Gastrocnemius medialis (tissue), 4 donors: ENCODE results near the gene UGCG. TPM values are rescaled to one million over a fixed set of nuclear protein-coding genes. Genes with fewer than 3 reads are reported as not detected.

ENCODE experiments used
- ATAC-seq, 2 donors: fragments of 150-250 bp; one replicate each; pipeline ENCODE4 v1.9.1; 2016
- DNase-seq, 2 donors: peaks; one replicate each; pipeline ENCODE4 v3.0.0-alpha.2; 2019
- H3K27ac ChIP-seq, 4 donors: fragments of 200-600 bp; sonication (generic); 1 replicate in 1 of 4; 2 replicates in 3 of 4; pipeline ENCODE4 v1.5.1; 2016 to 2018; ENCODE audit warnings: mild to moderate bottlenecking in 2 of 4, moderate library complexity in 1 of 4
- H3K27me3 ChIP-seq, 3 donors: fragments of 200-600 bp; sonication (generic) in 2 of 3; 1 replicate in 1 of 3; 2 replicates in 2 of 3; pipeline versions ENCODE4 v1.5.1 to v1.6.0; 2016 to 2019; ENCODE audit warnings: mild to moderate bottlenecking in 1 of 3, moderate library complexity in 1 of 3
- H3K36me3 ChIP-seq, 2 donors: fragments of 200-600 bp; sonication (generic) in 1 of 2; one replicate each; pipeline ENCODE4 v1.5.1; 2017 to 2018
- H3K4me1 ChIP-seq, 2 donors: fragments of 200-600 bp; sonication (generic) in 1 of 2; one replicate each; pipeline ENCODE4 v1.5.1; 2016 to 2017; ENCODE audit warnings: mild to moderate bottlenecking in 2 of 2
- H3K4me3 ChIP-seq, 4 donors: fragments of 200-600 bp; sonication (generic) in 3 of 4; 1 replicate in 1 of 4; 2 replicates in 3 of 4; pipeline ENCODE4 v1.5.1; 2016 to 2019; ENCODE audit warnings: mild to moderate bottlenecking in 2 of 4
- H3K9me3 ChIP-seq, 3 donors: fragments of 200-600 bp; sonication (generic) in 2 of 3; 1 replicate in 1 of 3; 2 replicates in 2 of 3; pipeline ENCODE4 v1.5.1; 2016 to 2019
- CTCF ChIP-seq, 5 experiments: fragments of 450-650 bp in 3 of 5; fragments of 200-600 bp in 2 of 5; sonication (generic) in 2 of 5; IDR thresholded peaks in 4 of 5; conservative IDR thresholded peaks in 1 of 5; 1 replicate in 4 of 5; 2 replicates in 1 of 5; pipeline ENCODE4 v1.5.1; 2016 to 2019; ENCODE audit warnings: antibody characterized with exemption in 5 of 5, mild to moderate bottlenecking in 3 of 5, moderate library complexity in 3 of 5
- POLR2A ChIP-seq, 2 donors: fragments of 450-650 bp; IDR thresholded peaks; one replicate each; pipeline ENCODE4 v1.6.1; 2017; ENCODE audit warnings: antibody characterized with exemption in 2 of 2, mild to moderate bottlenecking in 2 of 2, moderate library complexity in 2 of 2
- in situ Hi-C, 4 donors: fragments of 200-750 bp; cut with MboI; loops; one replicate each; pipeline versions ENCODE4 v1.15.0 to v1.8.0; 2017; ENCODE audit warnings: low sequenced_read_pairs in 4 of 4
- intact Hi-C: fragments of 100-400 bp; cut with DNase I; formaldehyde crosslinking; loops from one replicate; pipeline ENCODE4 v1.15.1; 2023; ENCODE audit warnings: low total_unique reads
- total RNA-seq, 4 donors: library from RNA; depleted of rRNA; stranded (reverse); fragments of >200 nt; gene quantifications; one replicate each; pipeline versions ENCODE4 v1.1.0 to v1.2.3, GENCODE V29; 2016

Gene UGCG
- total RNA-seq, 4 donors from 2014 or later = 9.1 to 18.5 (median 12.1) TPM

DNA sequence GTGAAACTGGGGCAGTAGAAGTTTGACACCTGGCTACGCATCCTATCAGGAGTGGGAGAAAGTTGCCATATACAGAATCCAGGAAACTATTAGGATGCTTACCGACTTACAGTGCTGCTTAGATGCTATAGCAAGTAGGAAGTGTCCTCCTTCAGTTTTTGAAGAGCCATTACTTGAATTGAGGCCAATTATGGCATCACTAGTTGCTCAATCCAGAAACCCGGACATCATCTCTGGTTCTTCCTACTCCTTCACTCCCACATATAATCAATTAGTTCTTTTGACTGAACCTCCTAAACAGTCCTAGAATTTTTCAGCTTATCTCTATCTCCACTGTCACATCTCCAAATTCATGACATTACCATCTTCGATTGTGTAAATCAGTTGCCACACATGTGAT is 41.8 kb upstream of the UGCG start:
- TF ChIP-seq POLR2A (IDR thresholded peaks at IDR 0.05) (no peak), CTCF (IDR thresholded peaks at IDR 0.05 in 4 of 5, conservative IDR thresholded peaks at IDR 0.05 in 1 of 5) (no peak)
- Histone ChIP-seq H3K36me3 (no peaks in the 10 kb centered on the region), H3K27me3 (no peaks in the 10 kb centered on the region), H3K4me1 (no peaks in the 10 kb centered on the region), H3K27ac (no peak overlapping the region), H3K9me3 (no peaks in the 10 kb centered on the region), H3K4me3 (no peak overlapping the region)
- DNase-seq = no peak
- intact Hi-C loops = no loop called here
- in situ Hi-C loops = no loop called here
- no peak for ATAC-seq

GRCh38 chr9:111857555-111858211 is 38.9 kb upstream of the UGCG start:
- in situ Hi-C loops (no loop called here), intact Hi-C loops (no loop called here)
- H3K4me1 ChIP-seq = no peaks in the 10 kb centered on the region
- ATAC-seq = no peak
- DNase-seq = no peak
- H3K27me3 ChIP-seq = no peaks in the 10 kb centered on the region
- no peak overlapping the region for H3K27ac ChIP-seq
- H3K4me3 ChIP-seq = no peak overlapping the region
- H3K36me3 ChIP-seq = no peaks in the 10 kb centered on the region
- no peaks in the 10 kb centered on the region for H3K9me3 ChIP-seq
- TF ChIP-seq CTCF (IDR thresholded peaks at IDR 0.05 in 4 of 5, conservative IDR thresholded peaks at IDR 0.05 in 1 of 5) = no peak
- no peak for TF ChIP-seq POLR2A (IDR thresholded peaks at IDR 0.05)

GRCh38 chr9:111860443-111860842 is 36.2 kb upstream of the UGCG start:
- DNase-seq (no peak), ATAC-seq (no peak)
- intact Hi-C loops = no loop called here
- in situ Hi-C loops = no loop called here
- TF ChIP-seq CTCF (IDR thresholded peaks at IDR 0.05 in 4 of 5, conservative IDR thresholded peaks at IDR 0.05 in 1 of 5) (no peak), POLR2A (IDR thresholded peaks at IDR 0.05) (no peak)
- Histone ChIP-seq H3K9me3 (no peaks in the 10 kb centered on the region), H3K36me3 (no peaks in the 10 kb centered on the region), H3K4me3 (no peak overlapping the region), H3K27me3 (no peaks in the 10 kb centered on the region), H3K27ac (no peak overlapping the region), H3K4me1 (no peaks in the 10 kb centered on the region)

GRCh38 chr9:111863636-111864035 is 33.0 kb upstream of the UGCG start:
- no peak overlapping the region for H3K4me3 ChIP-seq
- TF ChIP-seq CTCF (IDR thresholded peaks at IDR 0.05 in 4 of 5, conservative IDR thresholded peaks at IDR 0.05 in 1 of 5) (no peak), POLR2A (IDR thresholded peaks at IDR 0.05) (no peak)
- H3K27ac ChIP-seq = no peak overlapping the region
- in situ Hi-C loops = no loop called here
- DNase-seq (no peak), ATAC-seq (no peak)
- H3K27me3 ChIP-seq = no peaks in the 10 kb centered on the region
- no peaks in the 10 kb centered on the region for H3K36me3 ChIP-seq
- H3K9me3 ChIP-seq = no peaks in the 10 kb centered on the region
- no peaks in the 10 kb centered on the region for H3K4me1 ChIP-seq
- intact Hi-C loops = no loop called here

- Histone ChIP-seq H3K27me3 (no peaks in the 10 kb centered on the region), H3K27ac (no peak overlapping the region), H3K4me3 (no peak overlapping the region), H3K4me1 (no peaks in the 10 kb centered on the region), H3K9me3 (no peaks in the 10 kb centered on the region), H3K36me3 (no peaks in the 10 kb centered on the region)
- ATAC-seq (no peak), DNase-seq (no peak)
- in situ Hi-C loops (no loop called here), intact Hi-C loops (no loop called here)
- TF ChIP-seq POLR2A (IDR thresholded peaks at IDR 0.05) = no peak
- TF ChIP-seq CTCF (IDR thresholded peaks at IDR 0.05 in 4 of 5, conservative IDR thresholded peaks at IDR 0.05 in 1 of 5) = no peak
Observed at GRCh38 chr9:111866976-111867375, 29.6 kb upstream of the UGCG start.
